NCI-H446 treated with DMSO at 0.1 percent for 48 hours (cell line): ENCODE data around the gene CDH23.

Source experiments
- DNase-seq: peaks from one replicate; lab custom pipeline; 2025; lab: John Stamatoyannopoulos, UW

The CDH23 gene

DNA sequence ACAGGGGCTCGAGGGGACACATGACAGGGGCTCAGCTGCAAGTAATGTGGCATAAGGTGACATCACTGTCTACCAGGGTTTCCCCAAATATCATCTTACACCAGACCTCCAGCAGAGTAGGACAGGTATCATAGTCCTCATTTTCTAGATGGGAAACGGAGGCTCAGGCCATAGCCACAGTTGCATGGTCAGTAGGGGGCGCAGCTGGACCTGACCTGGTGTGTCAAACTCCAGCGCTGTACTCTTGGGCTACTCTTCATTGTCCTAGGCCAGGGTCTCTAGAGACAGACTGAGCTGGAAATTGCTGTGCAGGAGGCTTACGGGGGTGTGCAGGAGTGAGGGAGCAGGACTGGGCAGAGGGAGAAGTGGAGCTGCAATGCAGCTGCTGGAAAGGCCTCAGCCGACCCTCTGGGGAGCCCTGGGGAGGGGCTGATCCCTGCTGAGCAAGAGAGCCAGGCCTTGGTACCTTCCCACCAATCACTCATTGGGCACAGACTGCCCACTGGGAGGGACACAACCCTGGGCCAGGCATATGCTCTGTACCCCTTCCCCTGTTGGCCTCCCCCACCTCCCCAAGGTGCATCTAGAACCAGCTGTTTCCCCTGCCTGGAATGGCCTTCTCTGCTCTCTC, 89.9 kb downstream of the CDH23 start:
- DNase-seq, result no peak

DNA sequence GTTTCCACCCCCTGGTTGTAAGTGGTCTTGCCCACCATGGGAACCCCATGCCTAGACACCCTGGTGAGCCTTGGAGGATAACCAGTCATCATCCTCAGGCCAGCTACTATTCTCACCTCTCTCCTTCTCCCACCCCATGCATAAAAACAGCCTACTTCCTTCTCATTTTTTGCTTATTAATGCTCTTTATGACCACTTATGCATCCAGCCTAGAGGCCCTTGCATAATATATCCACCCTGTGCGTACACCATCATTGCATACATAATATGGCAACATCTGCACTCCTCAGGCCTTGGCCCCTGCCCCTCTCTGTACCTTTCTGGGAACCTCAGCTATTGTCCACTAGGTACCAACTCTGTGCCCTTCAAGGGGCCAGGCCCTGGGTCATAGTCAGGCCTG, 91.0 kb downstream of the CDH23 start:
- DNase-seq, result no peak

DNA sequence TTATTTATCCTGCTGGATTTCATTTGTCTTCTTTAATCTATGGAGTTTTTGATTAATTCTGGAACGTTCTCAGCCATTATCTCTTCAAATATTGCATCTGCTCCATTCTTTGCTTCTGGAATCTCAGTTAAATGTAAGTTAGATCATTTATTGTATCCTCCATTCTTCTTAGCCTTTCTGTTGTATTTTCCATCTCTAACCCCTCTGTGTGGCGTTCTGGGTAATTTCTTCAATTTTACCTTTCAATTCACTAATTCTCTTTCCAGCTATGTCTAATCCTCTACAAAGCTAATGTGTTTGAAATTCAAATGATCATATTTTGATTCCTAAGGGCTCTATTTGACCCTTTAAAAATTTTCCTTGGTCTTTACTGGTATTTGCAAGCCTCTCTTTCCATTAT, 92.4 kb downstream of the CDH23 start:
- DNase-seq, result no peak

DNA sequence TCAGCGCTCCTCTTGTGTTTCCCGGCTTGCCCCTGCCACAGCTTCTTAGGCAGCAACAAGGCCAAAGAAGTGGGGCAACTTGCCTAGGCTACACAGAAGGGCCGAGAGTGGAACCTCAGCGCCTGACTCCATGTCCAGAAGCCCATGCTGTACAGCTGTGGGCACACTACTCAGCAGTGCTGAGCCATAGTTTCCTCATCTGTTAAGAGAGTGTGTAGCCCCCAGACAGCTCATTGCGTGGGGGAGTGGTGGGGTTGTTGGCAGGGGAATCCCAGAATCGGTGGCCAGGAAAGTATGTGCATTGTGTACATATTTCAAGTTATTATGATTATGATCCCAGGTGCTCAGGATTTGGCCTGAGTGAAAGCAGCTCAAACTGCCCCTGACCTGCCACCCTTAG, 96.2 kb downstream of the CDH23 start:
- no peak for DNase-seq

DNA sequence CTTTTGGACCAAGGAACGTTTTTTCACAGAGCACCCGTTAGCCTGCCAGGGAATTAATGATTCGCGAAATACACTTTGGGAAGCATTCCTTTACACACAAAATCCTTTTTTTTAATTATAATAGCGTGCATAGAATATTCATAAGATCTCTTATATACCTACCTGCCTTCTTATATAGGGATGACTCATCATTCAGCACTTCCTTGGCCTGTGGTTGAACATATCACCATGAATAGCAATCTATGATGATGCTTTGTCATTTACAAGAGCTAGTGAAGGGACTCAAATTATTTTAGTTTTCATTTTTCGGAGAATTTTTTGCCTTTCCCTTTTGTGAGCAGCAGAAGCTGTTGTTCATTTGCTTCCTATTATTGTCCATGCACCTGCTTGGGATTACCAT, 97.0 kb downstream of the CDH23 start:
- no peak for DNase-seq

DNA sequence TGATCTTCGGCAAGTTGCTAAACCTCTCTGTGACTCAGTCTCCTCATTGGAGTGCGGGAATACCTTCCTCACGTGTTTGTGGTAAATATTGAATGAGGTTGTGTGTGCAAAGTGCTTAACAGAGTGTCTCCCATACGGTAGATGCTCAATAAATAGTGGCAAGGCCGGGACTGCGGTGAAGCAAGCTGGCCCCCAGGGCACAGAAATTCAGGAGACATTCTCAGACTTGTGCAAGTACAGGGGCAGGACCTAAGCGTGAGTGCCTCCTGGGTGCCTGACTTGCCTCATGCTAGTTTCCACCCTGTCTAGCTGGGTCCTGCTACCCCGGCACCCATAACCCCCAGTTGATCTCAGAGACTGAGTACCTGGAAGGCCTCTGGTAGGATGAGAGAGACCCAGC, 97.8 kb downstream of the CDH23 start:
- no peak for DNase-seq

DNA sequence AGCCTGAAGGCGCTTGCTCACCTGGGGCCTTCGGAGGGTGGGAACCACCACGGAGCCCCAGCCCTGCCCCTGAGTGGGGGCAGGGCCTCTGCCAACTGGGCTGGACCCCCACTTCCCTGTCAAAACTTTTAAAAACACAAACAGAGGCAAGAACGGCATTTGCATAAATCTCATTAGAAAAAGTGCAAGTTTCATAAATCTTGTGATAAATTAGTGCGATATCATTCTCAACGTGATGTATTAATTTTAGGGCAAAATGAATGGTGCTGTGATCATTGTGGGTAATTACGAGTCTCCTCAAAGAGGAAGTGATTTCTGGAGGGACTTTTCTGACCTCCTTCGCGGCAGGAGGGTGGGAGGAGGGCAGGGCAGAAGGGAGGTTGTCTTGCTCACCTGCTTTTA, 98.3 kb downstream of the CDH23 start:
- no peak for DNase-seq

DNA sequence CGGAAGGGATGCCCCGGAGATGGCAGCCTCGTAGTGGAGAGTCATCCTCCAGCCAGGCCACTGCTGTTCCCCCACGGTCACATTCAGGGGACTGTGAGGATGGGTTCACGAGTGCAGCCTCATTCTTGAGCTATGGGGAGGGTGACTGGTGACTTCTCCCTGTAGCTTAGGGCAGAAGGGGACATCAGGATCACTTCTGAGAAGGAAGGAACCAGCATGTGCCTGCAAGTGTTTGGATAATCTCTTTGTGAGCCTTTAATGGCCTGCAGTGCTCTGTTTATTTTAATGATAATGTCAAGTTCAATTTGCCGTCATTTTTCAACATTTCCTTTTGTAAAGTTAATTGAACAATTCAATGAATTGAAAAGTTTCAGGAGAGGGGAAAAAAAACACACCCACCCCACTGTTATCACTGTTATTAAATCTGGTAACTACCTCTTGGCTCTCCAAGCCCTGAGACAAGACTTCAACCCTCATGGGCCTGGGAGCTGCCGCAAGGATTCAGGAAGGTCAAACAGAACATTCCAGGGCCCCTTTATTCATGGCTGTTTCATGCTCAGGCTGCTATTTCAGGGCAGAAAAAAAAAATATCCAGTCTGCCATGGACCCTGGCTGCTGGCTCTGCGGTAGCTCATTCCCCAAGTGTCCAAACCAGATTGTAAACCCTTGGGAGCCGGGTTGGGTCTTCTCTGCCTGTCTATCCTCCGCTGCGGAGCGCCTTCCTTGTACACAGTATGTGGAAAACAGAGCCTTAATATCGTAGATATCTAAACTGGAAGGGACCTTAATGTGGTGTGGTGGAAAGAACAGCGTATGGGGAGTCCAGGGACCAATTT, 100.4 kb downstream of the CDH23 start:
- no peak for DNase-seq

DNA sequence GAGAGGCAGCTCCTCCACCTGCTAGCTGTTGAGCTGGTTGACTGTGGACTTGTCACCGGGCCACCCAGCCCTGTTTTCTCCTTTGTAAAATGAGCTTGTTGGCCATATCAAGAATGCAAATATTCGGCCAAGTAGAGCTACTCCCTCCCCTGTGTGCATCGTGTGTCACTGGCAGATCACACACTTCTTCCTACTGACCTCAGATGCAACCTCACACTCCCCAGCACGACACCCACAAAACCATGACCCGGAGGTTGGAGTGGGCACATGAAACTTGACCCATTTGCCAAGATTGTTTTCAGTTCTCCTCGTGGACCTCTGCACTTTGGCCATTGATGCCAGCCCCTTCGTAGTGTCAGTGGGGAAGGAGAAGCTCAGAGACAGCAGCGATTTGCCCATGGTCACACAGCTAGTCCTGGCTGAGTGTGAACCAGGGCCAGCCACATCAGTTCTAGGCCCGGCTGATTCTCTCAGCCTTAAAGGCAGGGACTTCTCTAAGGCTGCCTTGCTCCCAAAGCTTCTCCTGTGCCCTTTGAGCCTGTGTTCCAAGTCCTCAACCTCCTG, 101.1 kb downstream of the CDH23 start:
- DNase-seq, result no peak

DNA sequence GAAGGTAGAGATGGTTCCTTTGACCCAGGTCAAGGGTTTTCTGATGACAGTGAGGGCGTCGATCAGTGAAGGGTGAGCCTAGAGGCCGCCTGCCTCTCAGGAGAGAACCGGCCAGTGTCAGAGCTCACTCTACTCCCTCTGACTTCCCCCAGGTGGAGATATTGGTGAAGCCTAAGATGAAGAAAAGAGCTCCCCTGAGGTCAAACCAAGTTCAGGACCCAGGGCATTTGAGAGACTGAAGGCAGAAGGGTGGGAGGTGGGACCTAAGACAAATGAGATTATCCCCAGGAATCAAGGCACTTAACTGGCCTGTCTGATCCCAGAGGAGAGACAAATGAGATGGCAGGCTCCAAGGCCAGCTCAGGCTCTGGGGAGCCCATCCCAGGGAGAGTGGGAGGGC, 104.7 kb downstream of the CDH23 start:
- no peak for DNase-seq

DNA sequence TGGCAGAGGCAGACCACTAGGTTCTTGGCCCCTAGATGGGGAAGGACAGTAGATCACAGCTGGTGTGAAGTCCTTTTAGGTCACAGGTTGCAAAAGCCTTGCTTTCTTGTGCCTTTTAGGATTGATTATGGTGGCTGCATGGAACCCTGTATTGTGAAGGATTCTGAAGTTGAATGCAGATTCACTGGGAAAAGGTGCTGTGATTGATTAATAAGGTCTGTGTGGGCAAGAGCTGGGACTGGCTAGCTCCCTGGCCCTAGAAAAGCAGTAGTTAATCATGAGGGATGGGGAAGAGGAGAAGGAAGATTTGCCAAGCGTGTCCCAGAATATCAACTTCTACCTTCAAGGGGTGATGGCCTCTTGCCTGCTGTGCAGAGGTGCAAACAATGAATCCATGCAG, 105.5 kb downstream of the CDH23 start:
- DNase-seq, result no peak

DNA sequence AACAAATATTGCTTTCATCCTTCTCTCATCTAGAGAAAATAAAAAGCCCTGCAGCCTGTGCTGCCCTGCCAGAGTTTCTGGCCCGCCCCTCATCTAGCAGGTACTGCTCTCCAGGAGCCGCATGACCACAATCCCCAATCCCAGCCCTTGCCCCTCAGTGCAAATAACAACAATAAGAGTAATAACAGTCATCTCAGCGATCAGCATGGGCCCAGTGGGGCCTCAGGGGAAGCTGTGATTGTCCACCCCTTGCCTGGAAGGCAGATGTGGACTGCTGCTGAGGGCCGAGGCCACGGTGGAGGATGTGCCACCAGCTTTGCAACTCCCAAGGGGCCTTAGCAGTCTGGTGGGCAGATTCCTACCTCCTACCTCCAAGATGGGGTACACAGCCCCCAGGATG, 106.1 kb downstream of the CDH23 start:
- no peak for DNase-seq

DNA sequence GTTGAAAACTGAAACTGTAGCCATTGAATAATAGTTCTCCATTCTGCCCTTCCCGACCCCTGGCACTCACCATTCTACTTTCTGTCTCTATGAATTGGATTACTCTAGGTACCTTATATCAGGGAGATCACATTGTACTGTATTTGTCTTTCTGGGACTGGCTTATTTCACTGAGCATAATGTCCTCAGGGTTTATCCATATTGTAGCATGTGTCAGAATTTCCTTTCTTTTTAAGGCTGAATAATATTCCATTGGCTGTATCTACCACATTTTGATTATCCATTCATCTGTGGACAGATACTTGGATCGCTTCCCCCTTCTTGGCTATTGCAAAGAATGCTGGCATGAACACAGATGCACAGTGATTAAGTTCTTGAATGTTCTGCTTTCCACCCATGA, 107.4 kb downstream of the CDH23 start:
- DNase-seq, result no peak

DNA sequence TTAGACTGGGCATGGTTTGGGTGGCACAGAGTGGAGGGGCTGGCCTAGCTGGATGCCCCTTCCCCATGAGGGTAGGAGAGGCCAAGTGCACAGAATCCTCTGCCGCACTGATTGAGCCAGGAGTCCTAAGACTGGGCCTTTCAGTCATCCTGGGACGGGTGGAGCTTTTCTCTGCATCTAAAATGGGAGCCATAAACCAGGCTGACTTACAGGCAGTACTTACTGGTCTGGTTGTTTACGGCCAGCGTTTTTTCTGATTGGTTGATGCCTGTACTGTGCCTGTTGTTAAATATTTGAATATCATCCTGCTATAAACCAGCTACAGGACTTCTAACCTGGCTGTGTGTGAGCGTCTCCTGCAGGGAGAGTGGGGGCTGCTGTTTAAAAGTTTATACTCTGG, 107.8 kb downstream of the CDH23 start:
- no peak for DNase-seq

DNA sequence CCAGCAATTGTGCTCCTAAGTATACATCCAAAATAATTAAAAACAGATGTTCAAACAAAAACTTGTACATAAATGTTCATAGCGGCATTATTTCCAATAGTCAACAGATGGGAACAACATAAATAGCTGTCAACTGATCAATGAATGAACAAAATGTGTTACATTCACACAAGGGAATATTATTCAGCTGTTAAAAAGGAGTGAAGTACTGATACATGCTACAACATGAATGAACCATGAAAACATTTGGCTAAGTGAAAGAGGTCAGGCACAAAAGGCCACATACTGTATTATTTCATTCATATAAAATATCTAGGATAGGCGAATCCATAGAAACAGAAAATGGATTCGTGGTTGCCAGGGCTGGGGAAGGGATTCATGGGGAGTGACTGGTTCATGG, 109.1 kb downstream of the CDH23 start:
- DNase-seq, result no peak

DNA sequence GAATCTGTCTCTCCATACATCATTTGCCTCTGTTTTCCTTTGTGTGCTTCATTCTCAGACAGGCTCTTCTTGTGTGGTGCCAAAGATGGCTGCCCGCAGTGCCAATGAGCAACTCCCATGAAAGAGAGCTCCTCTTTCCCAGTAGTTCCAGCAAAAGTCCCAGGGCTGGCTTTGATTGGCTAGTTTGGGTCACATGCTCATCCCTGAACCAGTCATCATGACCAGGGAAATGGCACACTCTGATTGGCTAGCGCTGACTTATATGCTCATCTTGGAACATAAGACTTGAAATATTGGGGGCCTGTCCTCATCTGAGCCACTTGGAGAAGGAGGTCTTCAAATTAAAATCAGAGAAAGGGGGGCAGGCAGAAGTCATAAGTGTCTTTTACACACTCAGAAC, 112.7 kb downstream of the CDH23 start:
- DNase-seq, result no peak

DNA sequence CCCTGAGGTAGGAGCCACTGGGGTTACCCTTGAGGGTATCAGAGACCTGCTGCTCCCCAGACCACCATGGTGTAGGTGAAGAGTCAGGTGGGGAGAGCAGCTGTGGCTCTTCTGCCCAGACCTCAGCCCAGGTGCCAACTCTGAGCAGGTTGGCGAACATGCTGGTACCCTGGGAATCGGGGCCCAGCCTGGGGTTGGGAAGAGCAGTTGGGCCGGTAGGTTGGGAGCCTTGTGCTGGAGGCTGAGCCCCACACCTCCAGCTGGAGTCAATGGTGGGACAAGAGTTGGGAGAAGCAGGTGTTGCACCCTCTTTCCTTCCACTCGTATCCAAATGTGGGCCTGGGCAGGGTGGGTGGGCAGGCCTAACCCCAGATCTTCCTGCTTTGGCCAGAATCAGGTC, 114.5 kb downstream of the CDH23 start:
- DNase-seq, result no peak

DNA sequence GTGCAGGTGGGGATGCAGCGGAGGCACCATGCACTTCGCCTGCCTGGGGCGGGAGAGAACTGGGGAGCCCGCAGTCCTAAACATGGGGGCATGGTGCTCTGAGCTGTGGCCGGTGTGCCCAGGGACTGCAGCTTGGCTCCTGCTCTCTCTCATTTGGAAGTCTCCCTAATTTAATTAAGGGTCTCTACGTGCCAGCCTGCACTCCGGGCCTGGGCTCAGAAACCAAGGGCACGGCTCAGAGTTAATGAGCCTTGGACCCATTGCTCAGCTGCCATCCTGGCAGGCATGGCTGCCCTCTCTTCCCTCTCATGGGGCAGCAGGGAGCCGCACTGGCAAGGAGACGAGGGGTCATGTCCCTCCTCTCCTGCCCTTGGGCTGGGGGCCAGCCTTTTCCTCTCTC, 115.6 kb downstream of the CDH23 start:
- DNase-seq, result peak; percentile 32

DNA sequence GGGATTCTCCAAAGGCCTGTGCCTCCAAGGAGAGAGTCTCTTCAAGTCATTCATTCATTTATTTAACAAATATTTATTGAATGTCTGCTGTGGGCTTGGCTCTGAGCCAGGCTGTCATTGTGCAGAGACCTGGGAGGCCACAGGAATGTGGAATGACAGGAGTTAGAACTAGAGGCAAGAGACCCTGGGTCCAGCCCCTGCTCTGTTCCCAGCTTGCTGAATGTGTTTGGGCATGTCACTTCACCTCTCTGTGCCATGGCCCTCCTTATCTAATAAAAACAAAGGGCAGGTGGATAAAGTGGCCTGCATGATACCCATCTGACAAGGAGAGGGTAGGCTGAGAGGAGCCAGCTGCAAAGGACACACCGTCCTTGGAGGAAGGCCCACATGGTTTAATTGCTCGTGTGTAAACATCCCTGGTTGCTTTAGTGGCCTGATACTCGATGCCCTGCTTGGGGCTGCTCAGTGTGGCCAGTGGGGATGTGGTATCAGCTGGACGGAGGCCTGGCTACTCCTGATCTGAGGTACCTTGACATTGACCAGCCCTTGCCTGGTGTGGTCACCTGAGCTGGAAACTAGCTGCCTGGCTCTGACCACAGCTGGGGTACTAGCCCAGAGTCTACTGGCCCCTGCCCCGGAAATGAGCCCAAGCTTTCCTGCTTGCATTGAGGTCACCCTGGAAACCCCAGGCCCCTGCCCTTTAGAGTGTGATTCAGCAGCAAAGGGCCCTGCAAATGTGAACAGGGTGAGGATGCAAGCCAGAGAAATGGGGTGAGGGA, 116.2 kb downstream of the CDH23 start:
- no peak for DNase-seq

DNA sequence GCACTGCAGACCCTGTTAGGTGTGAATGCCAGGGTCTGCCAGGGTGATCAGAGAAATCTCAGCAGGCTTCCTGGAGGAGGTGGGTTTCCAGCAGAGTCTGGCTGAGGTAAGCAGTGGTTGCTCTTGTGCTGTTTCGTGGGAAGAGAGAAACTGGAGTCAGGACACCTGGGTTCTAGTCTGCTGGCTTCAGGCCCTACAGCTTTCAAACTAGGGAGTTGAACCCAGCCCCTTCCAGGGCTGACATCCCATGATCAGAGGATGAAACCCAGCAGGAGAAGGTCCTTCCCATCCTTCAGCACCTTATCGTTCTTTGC, 116.8 kb downstream of the CDH23 start:
- no peak for DNase-seq

DNA sequence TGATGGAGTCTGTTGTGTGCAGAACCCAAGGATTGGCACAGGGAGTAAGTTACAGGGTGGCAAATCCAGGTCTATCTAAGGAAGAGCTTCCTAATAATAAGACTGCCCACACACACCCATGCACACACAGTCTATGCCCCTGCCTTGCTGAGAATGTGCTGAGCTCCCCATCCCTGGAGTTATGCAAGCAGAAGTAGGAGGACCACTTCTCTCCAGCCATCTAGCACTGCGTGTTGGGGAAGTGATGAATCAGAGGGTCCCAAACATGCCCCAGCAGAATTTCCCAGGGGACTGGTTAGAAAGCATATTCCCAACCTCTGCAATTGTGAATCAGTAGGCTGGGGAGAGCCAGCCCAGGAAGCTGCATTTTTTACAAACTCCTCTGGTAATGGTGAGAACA, 117.2 kb downstream of the CDH23 start:
- DNase-seq, result no peak

DNA sequence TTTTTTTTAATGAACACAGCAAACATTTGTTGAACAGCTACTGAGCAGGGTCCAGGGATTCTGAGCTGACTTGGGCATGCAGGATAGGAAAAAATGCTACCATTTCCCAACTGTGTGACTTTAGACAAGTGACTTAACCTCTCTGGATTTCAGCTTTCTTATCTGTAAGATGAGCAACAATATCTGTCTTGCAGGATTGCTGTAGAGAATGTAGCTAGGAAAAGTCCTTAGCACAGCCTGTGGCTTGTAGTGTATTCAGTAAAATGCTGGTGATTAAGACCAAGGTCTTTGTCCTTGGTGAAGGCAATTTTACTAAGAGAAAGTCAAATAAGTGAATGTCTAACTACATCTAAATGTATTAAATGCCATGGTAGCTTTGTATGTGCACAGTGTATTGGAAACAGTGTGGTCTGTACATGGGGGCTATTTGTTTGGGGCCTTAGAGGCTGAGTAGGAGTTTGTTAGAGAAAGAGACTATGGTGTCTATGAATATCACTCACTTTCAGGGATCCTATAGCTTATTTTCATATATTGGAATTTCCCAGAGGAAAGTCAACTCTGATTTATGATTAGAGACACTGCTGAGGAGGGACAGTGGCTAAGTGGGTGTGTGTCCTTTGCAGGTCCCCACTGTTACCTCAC, 118.9 kb downstream of the CDH23 start:
- no peak for DNase-seq

DNA sequence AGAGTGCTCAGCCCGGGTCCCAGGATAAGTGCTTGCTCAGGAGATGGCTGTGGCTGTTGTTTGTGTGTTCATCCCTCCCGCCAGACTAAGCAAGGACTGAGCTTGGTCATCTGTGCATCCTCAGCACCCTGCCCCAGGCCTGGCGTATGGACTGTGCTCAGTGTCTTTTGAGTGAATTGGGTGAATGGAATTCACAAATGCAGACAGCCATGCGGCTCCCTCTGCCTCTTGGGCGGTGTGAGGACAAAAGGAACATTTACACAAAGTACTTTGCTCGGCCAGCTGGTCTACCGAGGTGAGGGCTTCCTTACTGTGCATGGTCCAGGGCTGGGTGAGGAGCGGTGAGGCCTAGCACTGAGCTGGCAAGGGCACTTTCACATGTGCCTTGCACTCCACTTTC, 120.2 kb downstream of the CDH23 start:
- DNase-seq, result no peak
